KMS-11 (cell line): ENCODE measurements around the gene MSL1.
A peak's percentile ranks its signal among the peaks of the same experiment; 100 is the strongest.

Experiments
- H2AFZ ChIP-seq: fragments of 200-600 bp; sonication (generic); 2 replicates; pipeline ENCODE4 v1.6.1; 2016; ENCODE audit warnings: antibody characterized with exemption, mixed run types, low read depth
- H3K27ac ChIP-seq: fragments of 200-600 bp; sonication (generic); 2 replicates; pipeline ENCODE4 v1.6.1; 2016; ENCODE audit warnings: mild to moderate bottlenecking, mixed run types
- H3K27me3 ChIP-seq: fragments of 200-600 bp; sonication (generic); 2 replicates; pipeline ENCODE4 v1.6.1; 2017; ENCODE audit warnings: mild to moderate bottlenecking, low read depth, mixed run types, moderate library complexity; ENCODE audit not compliant: insufficient read depth
- H3K36me3 ChIP-seq: fragments of 200-600 bp; sonication (generic); 2 replicates; pipeline ENCODE4 v1.6.1; 2017; ENCODE audit warnings: mild to moderate bottlenecking, mixed run types; ENCODE audit not compliant: insufficient read depth
- H3K4me1 ChIP-seq: fragments of 200-600 bp; sonication (generic); 2 replicates; pipeline ENCODE4 v1.6.1; 2016; ENCODE audit warnings: mild to moderate bottlenecking, low read depth, mixed run types; ENCODE audit not compliant: poor library complexity, severe bottlenecking
- H3K4me2 ChIP-seq: fragments of 200-600 bp; sonication (generic); 2 replicates; pipeline ENCODE4 v1.7.0; 2016; ENCODE audit warnings: mild to moderate bottlenecking, mixed run types
- H3K4me3 ChIP-seq: fragments of 200-600 bp; sonication (generic); IDR thresholded peaks from 2 replicates; pipeline ENCODE4 v1.6.1; 2017; ENCODE audit warnings: low read depth, low read length, mixed read lengths; ENCODE audit not compliant: insufficient read depth
- H3K79me2 ChIP-seq: fragments of 200-600 bp; sonication (generic); 2 replicates; pipeline ENCODE4 v1.6.1; 2016; ENCODE audit warnings: low read depth, mixed run types; ENCODE audit not compliant: insufficient read depth
- H3K9ac ChIP-seq: fragments of 200-600 bp; sonication (generic); 2 replicates; pipeline ENCODE4 v1.6.1; 2016; ENCODE audit warnings: mild to moderate bottlenecking, mixed run types
- H4K20me1 ChIP-seq: fragments of 200-600 bp; sonication (generic); 2 replicates; pipeline ENCODE4 v1.6.1; 2016; ENCODE audit warnings: mild to moderate bottlenecking, mixed run types; ENCODE audit not compliant: insufficient read depth
- CTCF ChIP-seq: fragments of 200-600 bp; sonication (generic); conservative IDR thresholded peaks from 2 replicates; pipeline ENCODE4 v1.6.1; 2017; ENCODE audit warnings: low read depth, mild to moderate bottlenecking, antibody characterized with exemption, low read length, moderate library complexity, mixed read lengths

The MSL1 gene

GRCh38 chr17:40121181-40122135 is at the start of gene MSL1:
Gene MSL1, plus strand, starts transcription at chr17:40121971. Its CDS starts 642 bp downstream, at chr17:40122613.
- Histone ChIP-seq H4K20me1 (peaks cover 13% of the 10 kb centered on the region), H3K79me2 (peaks cover 53% of the 10 kb centered on the region), H3K36me3 (0 out of 2 replicates have a peak, but pooled peaks cover 4% of the 10 kb centered on the region), H3K27me3 (no peaks in the 10 kb centered on the region), H3K9ac (peak within 1 kb of the TSS; percentile 91), H3K27ac (peak within 1 kb of the TSS; percentile 69), H3K4me3 (peak within 1 kb of the TSS; percentile 69), H3K4me1 (peaks cover 32% of the 10 kb centered on the region), H3K4me2 (peak within 1 kb of the TSS; percentile 99), H2AFZ (peak within 1 kb of the TSS; percentile 83)
- TF ChIP-seq CTCF, result no peak

GRCh38 chr17:40072040-40072734 is 49.6 kb upstream of the MSL1 start:
- Histone ChIP-seq H4K20me1 (no peaks in the 10 kb centered on the region), H3K4me3 (no peak overlapping the region)

GRCh38 chr17:40072735-40073346 is 48.9 kb upstream of the MSL1 start:
- Histone ChIP-seq H3K79me2 (peaks cover 7% of the 10 kb centered on the region; the same call in 1 of the 2 replicates), H3K27ac (no peak overlapping the region), H3K4me3 (no peak overlapping the region), H2AFZ (no peak overlapping the region), H3K4me1 (peaks cover 60% of the 10 kb centered on the region), H3K4me2 (no peak overlapping the region), H3K36me3 (no peaks in the 10 kb centered on the region), H4K20me1 (no peaks in the 10 kb centered on the region), H3K27me3 (no peaks in the 10 kb centered on the region), H3K9ac (no peak overlapping the region)
- TF ChIP-seq CTCF, result no peak

More at GRCh38 chr17:40072040-40072734, 49.6 kb upstream of the MSL1 start:
- no peak for TF ChIP-seq CTCF
- no peak overlapping the region for H2AFZ ChIP-seq
- H3K36me3 ChIP-seq, result no peaks in the 10 kb centered on the region
- peak overlapping the region; percentile 99; the same call in 1 of the 2 replicates for H3K4me2 ChIP-seq
- no peak overlapping the region for H3K27ac ChIP-seq
- H3K27me3 ChIP-seq, result no peaks in the 10 kb centered on the region
- H3K9ac ChIP-seq, result no peak overlapping the region
- H3K4me1 ChIP-seq, result peaks cover 67% of the 10 kb centered on the region
- peaks cover 7% of the 10 kb centered on the region; the same call in 1 of the 2 replicates for H3K79me2 ChIP-seq

GRCh38 chr17:40073454-40074174 is 48.2 kb upstream of the MSL1 start:
- Histone ChIP-seq H3K4me1 (peaks cover 52% of the 10 kb centered on the region), H3K27ac (no peak overlapping the region), H3K9ac (no peak overlapping the region), H2AFZ (no peak overlapping the region), H3K4me2 (no peak overlapping the region), H3K4me3 (no peak overlapping the region), H3K27me3 (no peaks in the 10 kb centered on the region), H3K79me2 (no peaks in the 10 kb centered on the region; the same call in 1 of the 2 replicates), H4K20me1 (no peaks in the 10 kb centered on the region), H3K36me3 (no peaks in the 10 kb centered on the region)
- TF ChIP-seq CTCF, result no peak
